Raji (cell line): Measurements from ENCODE around the gene CKAP4.

ENCODE experiments used
- POLR2A ChIP-seq: IDR thresholded peaks from 2 replicates; pipeline ENCODE4 v1.6.1; 2011; ENCODE audit warnings: low read depth, low read length, control low read depth; ENCODE audit not compliant: insufficient read depth

CKAP4 gene

GRCh38 chr12:106281056-106281782 lies 33.4 kb upstream of the CKAP4 start:
- no peak for TF ChIP-seq POLR2A

GRCh38 chr12:106280106-106280505 lies 32.3 kb upstream of the CKAP4 start:
- TF ChIP-seq POLR2A = no peak

- no peak for TF ChIP-seq POLR2A
Measured at GRCh38 chr12:106276032-106276740, 28.4 kb upstream of the CKAP4 start.

GRCh38 chr12:106275458-106275857 lies 27.6 kb upstream of the CKAP4 start:
- TF ChIP-seq POLR2A = no peak

GRCh38 chr12:106274575-106275121 lies 26.8 kb upstream of the CKAP4 start:
- TF ChIP-seq POLR2A = no peak

- no peak for TF ChIP-seq POLR2A
Measured at GRCh38 chr12:106274012-106274411, 26.2 kb upstream of the CKAP4 start.

GRCh38 chr12:106273491-106273890 lies 25.7 kb upstream of the CKAP4 start:
- TF ChIP-seq POLR2A = no peak

- no peak for TF ChIP-seq POLR2A
Measured at GRCh38 chr12:106271575-106272505, 24.0 kb upstream of the CKAP4 start.

GRCh38 chr12:106269150-106269771 lies 21.4 kb upstream of the CKAP4 start:
- no peak for TF ChIP-seq POLR2A

- no peak for TF ChIP-seq POLR2A
Measured at GRCh38 chr12:106267535-106267934, 19.7 kb upstream of the CKAP4 start.

- TF ChIP-seq POLR2A = no peak
Measured at GRCh38 chr12:106265116-106265515, 17.3 kb upstream of the CKAP4 start.

- no peak for TF ChIP-seq POLR2A
Measured at GRCh38 chr12:106258935-106259334, 11.1 kb upstream of the CKAP4 start.

GRCh38 chr12:106258226-106258625 lies 10.4 kb upstream of the CKAP4 start:
- no peak for TF ChIP-seq POLR2A

- no peak for TF ChIP-seq POLR2A
Measured at GRCh38 chr12:106256524-106256923, 8.7 kb upstream of the CKAP4 start.

GRCh38 chr12:106255952-106256351 lies 8.1 kb upstream of the CKAP4 start:
- TF ChIP-seq POLR2A = no peak

- no peak for TF ChIP-seq POLR2A
Measured at GRCh38 chr12:106255493-106255892, 7.7 kb upstream of the CKAP4 start.
